SK-N-MC (cell line): ENCODE data around the gene ACTR6.
"Not testable (repeated sequence)": the region's sequence is repeated elsewhere in the genome, so short reads cannot be mapped to it uniquely, and the experiment has no call there.

ENCODE experiments used
- DNase-seq: peaks from one replicate; pipeline ENCODE4 v3.0.0-alpha.2; 2011; ENCODE audit warnings: low read depth, low spot score
- H3K27ac ChIP-seq: fragments of 200-600 bp; sonication (generic); 2 replicates; pipeline ENCODE4 v1.5.1; 2016; ENCODE audit warnings: mixed run types
- H3K36me3 ChIP-seq: fragments of 200-600 bp; sonication (generic); 2 replicates; pipeline ENCODE4 v1.6.1; 2017; ENCODE audit warnings: antibody characterized with exemption, low read length, mixed read lengths; ENCODE audit not compliant: insufficient read depth
- H3K4me3 ChIP-seq: fragments of 200-600 bp; sonication (generic); 2 replicates; pipeline ENCODE4 v1.5.1; 2016
- H3K9ac ChIP-seq: fragments of 200-600 bp; sonication (generic); 2 replicates; pipeline ENCODE4 v1.8.0; 2017; ENCODE audit warnings: mixed run types, mixed read lengths; ENCODE audit not compliant: insufficient read length
- H3K9me3 ChIP-seq: fragments of 200-600 bp; sonication (generic); 2 replicates; pipeline ENCODE4 v1.6.1; 2017; ENCODE audit warnings: low read depth, mild to moderate bottlenecking, antibody characterized with exemption, low read length, moderate library complexity, mixed read lengths
- EZH2 ChIP-seq: fragments of 200-600 bp; sonication (generic); IDR thresholded peaks from one replicate; pipeline ENCODE4 v1.6.1; 2017; ENCODE audit warnings: antibody characterized with exemption
- FOXP2 ChIP-seq: optimal IDR thresholded peaks from 2 replicates; pipeline ENCODE3; 2011; ENCODE audit warnings: mild to moderate bottlenecking, moderate library complexity; ENCODE audit not compliant: insufficient read depth; ENCODE audit errors: extremely low read length, control extremely low read depth
- POLR2AphosphoS5 ChIP-seq: IDR thresholded peaks from 2 replicates; pipeline ENCODE4 v1.6.1; 2012; ENCODE audit warnings: mild to moderate bottlenecking, low read depth, low read length, borderline replicate concordance

The ACTR6 gene

GRCh38 chr12:100213016-100213891 is 12.6 kb downstream of the ACTR6 start:
- H3K9me3 ChIP-seq, result no peaks in the 10 kb centered on the region
- no peak for TF ChIP-seq EZH2
- no peak for TF ChIP-seq POLR2AphosphoS5
- no peak for TF ChIP-seq FOXP2
- H3K4me3 ChIP-seq, result no peak overlapping the region
- no peak overlapping the region for H3K9ac ChIP-seq
- DNase-seq, result no peak
- peaks cover 62% of the 10 kb centered on the region for H3K36me3 ChIP-seq
- no peak overlapping the region for H3K27ac ChIP-seq

GRCh38 chr12:100214518-100214917 is 13.9 kb downstream of the ACTR6 start:
- Histone ChIP-seq H3K9me3 (no peaks in the 10 kb centered on the region), H3K36me3 (peaks cover 61% of the 10 kb centered on the region), H3K4me3 (no peak overlapping the region), H3K27ac (no peak overlapping the region), H3K9ac (no peak overlapping the region)
- TF ChIP-seq EZH2 (no peak), FOXP2 (no peak), POLR2AphosphoS5 (no peak)
- no peak for DNase-seq

DNA sequence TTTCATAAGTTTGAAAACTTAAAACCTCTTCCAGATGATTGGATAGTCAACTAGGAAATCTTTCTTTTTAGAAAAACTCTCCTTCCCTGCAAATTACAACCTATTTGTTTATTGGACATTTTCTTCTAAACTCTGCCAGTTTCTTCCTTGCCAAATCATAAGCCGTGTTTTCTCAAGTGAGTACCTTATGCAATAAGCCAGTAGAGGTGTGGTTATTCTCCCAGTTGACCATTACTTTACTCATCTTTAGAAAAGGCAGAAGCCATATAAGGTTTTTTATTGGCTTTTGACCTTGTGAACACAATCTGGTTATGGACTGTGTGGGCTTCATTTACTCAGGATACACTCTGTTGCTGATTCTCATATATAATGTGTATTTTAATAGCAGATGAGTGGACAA is 14.6 kb downstream of the ACTR6 start:
- Histone ChIP-seq H3K27ac (no peak overlapping the region), H3K9ac (no peak overlapping the region), H3K9me3 (no peaks in the 10 kb centered on the region), H3K36me3 (peaks cover 61% of the 10 kb centered on the region), H3K4me3 (no peak overlapping the region)
- DNase-seq, result no peak
- TF ChIP-seq FOXP2 (no peak), EZH2 (no peak), POLR2AphosphoS5 (no peak)

GRCh38 chr12:100216337-100216736 is 15.7 kb downstream of the ACTR6 start:
- no peak for DNase-seq
- no peaks in the 10 kb centered on the region for H3K9me3 ChIP-seq
- TF ChIP-seq POLR2AphosphoS5 (no peak), FOXP2 (no peak), EZH2 (no peak)
- H3K9ac ChIP-seq, result no peak overlapping the region
- H3K36me3 ChIP-seq, result peaks cover 57% of the 10 kb centered on the region
- H3K27ac ChIP-seq, result no peak overlapping the region
- H3K4me3 ChIP-seq, result no peak overlapping the region

DNA sequence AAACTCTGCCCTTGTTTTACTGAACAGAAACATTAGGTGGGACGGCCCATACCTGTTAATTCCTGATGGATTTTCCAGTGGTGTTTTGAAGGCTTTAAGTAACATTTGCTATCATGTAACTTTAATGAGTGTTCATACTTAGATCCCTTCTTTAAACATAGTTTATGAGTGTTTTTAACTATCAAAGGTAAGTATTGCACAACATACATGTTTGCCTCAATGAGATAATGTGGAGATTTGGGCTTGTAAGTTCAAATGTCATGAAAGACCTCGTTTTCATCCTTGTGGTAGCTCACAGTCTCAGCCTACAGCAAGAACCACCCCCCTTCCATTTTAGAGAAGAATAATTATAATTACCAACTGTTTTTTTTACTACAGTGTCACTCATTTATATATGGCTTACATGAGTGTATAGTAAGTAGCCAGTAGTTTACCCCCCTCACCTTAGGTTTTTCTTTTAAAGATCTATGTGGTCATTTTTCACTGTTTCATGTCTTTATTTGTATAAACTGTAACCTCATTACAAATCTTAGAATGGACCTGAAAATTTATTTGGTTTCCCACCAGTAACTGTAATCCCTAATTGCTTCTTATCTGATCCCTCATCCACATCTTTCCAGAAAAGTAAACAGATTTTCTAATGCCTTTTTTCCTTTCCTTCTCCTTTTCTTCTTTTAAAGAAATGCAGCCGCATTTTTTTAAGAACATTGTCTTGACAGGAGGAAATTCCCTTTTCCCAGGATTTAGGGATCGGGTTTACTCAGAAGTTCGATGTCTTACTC is 18.9 kb downstream of the ACTR6 start:
- Histone ChIP-seq H3K4me3 (no peak overlapping the region), H3K36me3 (peaks cover 53% of the 10 kb centered on the region), H3K27ac (no peak overlapping the region), H3K9me3 (no peaks in the 10 kb centered on the region), H3K9ac (no peak overlapping the region)
- no peak for DNase-seq
- no peak for TF ChIP-seq POLR2AphosphoS5
- no peak for TF ChIP-seq FOXP2
- TF ChIP-seq EZH2, result no peak

GRCh38 chr12:100221523-100221922 is 20.9 kb downstream of the ACTR6 start:
- no peak for DNase-seq
- Histone ChIP-seq H3K9ac (no peak overlapping the region), H3K4me3 (no peak overlapping the region), H3K9me3 (no peaks in the 10 kb centered on the region), H3K27ac (no peak overlapping the region), H3K36me3 (peaks cover 56% of the 10 kb centered on the region)
- TF ChIP-seq EZH2 (no peak), POLR2AphosphoS5 (no peak), FOXP2 (no peak)

- H3K9me3 ChIP-seq, H3K27ac ChIP-seq, H3K4me3 ChIP-seq, H3K9ac ChIP-seq, DNase-seq: not testable (repeated sequence)
- H3K36me3 ChIP-seq, result peaks cover 56% of the 10 kb centered on the region
Observed at GRCh38 chr12:100222173-100222572, 21.6 kb downstream of the ACTR6 start.

- DNase-seq, result no peak
- TF ChIP-seq FOXP2 (no peak), EZH2 (no peak), POLR2AphosphoS5 (no peak)
- no peak overlapping the region for H3K9ac ChIP-seq
- no peak overlapping the region for H3K27ac ChIP-seq
- no peak overlapping the region for H3K4me3 ChIP-seq
- H3K36me3 ChIP-seq, result peaks cover 29% of the 10 kb centered on the region
- no peaks in the 10 kb centered on the region for H3K9me3 ChIP-seq
Observed at GRCh38 chr12:100225491-100225890, 24.9 kb downstream of the ACTR6 start.

DNA sequence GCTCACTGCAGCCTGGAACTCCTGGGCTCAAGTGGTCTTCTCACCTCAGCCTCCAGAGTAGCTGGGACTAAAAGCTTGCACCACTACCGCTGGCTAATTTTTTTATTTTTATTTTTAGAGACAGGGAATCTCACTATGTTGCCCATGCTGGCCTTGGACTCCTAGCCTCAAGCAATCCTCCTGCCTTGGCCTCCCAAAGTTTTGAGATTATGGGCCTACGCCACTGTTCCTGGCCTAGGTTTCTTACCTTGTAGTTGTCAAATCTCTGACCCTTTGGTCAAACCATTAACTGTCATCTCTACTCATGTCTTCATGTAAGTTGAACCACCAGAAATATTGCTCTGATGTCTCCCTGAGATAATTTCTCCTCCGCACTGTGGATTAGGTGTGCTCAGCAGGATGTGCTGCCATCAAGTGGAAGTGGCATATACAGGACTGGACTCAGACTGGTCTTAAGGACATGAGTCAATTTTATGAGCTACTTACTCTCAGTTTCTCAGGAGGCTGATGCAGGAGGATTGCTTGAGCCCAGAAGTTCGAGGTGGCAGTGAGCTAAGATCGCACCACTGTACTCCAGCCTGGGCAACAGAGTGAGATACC is 28.5 kb downstream of the ACTR6 start:
- H3K27ac ChIP-seq, result no peak overlapping the region
- no peaks in the 10 kb centered on the region for H3K9me3 ChIP-seq
- TF ChIP-seq POLR2AphosphoS5, result no peak
- no peak for TF ChIP-seq FOXP2
- H3K4me3 ChIP-seq, result no peak overlapping the region
- peaks cover 13% of the 10 kb centered on the region for H3K36me3 ChIP-seq
- no peak for DNase-seq
- H3K9ac ChIP-seq, result no peak overlapping the region
